Measurements from ENCODE around the gene PYGM.

DNA sequence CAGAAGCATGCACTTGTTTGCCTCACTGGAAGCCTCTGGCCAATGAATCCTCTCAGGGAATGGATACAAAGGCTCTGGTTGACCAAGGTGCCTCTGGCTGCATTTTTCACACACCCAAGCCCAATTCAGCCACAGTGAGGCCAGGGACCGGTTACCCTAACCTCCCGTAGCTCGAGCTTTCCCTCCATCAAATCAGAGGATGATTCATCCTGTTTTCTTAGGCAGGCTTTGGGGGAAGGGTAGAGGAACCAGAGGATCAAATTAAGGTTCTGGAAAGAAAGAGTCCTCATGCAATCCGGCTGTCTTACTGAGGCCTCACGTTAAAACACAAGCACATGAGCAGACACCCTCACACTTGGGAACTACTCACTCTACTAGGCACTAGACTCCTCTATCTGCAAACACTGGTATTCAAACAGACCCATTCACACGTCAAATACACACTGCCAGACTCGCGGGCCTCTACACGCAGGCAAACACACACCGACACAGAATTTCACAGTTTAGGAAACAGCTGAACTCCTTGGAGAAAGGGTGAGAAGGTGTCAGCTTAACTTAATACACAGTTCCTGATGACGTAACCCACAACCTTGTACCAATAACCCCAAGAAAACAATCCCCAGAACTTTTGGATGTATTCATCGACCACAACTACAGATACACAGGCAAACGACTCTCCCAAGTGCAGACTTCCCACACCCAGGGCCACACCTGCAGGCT lies 49.2 kb downstream of the PYGM start:
- TF ChIP-seq CTCF (IDR thresholded peaks at IDR 0.05), result no peak
- TF ChIP-seq POLR2A (IDR thresholded peaks at IDR 0.05), result no peak
